ENCODE results near the gene TRIO.

TRIO gene

DNA sequence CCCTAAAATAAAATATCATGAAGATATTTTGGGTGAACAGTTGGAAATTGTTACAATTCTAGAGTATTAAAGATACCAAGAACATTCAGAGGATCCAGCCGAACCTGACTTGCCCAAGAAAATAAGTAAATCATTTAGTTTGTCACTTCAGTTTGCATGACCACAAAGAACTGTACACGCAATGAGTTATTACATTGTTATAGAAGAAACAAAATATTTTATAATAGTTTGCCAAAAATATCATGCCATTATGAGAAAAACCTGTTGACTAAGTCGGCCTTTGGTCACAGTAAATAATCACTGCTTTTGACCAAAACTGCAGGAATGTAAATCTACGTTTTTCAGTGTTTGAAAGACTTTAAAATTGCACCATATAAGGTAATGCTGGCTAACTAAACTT, 27.9 kb downstream of the TRIO start:
- no peak for DNase-seq

DNA sequence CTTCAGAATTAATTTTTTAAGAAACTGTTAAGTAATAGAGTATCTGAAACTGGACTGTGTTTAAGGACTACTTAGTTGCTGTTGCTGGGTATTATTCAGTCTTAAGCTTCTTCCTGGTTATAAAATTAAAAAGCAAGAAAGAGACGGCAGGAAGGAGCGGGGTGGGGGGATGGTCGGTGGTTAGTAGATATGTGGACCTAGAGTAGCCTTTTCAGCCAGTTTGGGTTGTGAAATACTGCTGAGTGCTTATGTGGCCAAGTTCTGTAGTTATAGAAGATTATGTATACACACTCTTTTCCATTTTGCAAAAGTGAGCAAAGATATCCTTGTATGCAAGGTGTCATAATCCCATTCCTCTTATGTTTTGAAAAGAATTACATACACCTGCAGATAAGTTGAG, 28.5 kb downstream of the TRIO start:
- peak; percentile 70 for DNase-seq

DNA sequence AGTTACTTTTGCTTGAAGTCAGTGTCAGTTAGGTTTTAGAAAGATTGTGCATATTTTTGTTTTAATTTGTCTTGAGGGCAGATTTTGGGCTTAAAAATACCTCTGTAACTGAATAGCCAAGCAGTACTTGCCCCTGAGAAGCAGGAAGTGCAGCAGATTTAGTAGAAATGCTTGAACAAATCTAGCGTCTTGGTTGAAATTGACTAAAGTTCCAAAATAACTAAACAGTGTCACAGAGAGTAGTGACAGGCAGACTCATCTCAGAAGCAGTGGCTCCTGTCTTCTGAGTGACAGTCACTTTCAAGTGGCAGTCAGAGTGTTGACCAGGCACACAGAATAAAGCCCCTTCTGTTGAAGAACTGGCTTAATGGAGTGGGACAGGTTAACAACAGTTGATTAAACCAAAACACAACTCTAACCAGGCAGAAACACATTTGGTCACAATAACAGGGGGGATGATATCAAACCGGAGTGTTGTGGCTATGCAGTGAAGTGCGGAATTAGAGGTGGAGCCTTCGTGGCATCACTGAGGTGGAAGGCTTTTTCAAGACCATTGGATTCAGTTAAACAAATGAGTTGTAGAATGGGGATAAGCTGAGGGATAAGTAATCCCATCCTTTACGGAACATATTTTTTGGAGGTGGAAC, 29.1 kb downstream of the TRIO start:
- no peak for DNase-seq

DNA sequence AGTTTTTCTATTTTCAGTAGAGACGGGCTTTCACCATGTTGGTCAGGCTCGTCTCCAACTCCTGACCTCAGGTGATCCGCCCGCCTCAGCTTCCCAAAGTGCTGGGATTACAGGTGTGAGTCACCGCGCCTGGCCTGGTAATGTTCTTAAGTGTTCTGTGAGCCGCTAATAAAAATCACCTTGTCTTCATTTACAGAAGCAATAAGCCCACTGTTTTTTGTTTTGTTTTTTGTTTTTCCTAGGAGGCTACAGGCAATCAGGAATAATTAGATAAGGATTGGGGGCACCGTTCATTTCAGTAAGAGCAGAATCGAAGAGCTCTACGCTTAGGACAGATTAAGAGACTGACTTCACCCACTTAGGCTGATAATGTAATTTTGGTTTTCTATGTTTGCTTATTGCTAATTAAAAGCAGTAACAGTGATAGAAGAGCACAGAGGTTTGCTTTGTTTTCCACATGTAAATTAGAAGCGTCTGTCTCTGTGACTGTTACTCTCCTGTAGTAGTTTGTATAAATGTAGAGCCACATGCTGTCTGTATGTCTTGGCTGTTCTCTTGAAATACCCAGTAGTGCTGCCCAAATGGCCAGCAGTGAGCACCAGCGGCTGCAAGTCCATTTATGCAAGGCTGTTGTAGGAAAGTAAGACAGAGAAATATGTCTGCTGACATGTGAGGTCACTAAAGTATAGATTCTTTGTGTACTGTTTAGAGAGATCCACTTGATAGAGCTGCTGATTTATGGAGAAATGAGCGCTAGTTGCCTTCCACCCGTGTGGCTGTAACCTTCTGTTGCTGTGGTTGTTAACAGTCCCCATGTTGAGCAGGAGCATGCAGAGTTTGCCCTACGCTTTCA, 30.5 kb downstream of the TRIO start:
- peak; percentile 55 for DNase-seq

DNA sequence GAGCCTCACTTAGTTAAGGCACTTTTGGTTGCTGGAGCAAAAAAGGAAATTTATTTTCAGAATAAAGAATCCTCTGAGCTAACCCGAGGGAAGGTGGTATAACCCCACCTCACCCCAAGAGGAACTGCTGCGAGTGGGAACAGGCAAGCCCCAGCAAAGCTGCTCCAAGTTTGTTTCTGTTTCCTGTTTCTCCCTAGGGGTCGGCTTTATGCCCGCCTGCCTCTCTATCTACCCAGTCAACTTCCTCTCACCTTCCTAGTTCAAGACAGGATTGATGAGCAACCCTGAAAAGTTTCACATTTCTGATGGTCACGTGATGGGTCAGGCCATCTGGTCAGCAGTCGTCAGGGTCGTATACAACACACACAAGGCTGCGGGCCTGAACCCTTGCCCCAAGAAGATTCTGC, 31.1 kb downstream of the TRIO start:
- peak; percentile 55 for DNase-seq

DNA sequence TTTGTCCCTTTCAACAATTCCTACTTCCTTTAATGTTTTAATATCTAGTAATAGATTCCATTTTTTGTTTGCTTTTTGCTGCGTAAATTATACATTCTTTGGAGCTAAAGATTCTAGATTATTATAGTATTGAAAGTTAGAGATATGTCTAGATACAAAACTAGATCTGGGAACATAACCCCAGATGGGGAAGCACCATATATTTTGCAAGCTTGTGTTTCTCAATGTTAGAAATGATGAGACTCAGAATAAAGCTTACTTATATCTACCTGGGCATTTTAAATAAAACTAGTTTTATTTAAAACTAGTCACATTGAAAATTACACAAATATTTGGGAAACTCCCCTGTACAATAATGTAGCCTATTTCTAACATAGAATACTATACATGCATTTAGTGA, 32.2 kb downstream of the TRIO start:
- DNase-seq, result no peak

DNA sequence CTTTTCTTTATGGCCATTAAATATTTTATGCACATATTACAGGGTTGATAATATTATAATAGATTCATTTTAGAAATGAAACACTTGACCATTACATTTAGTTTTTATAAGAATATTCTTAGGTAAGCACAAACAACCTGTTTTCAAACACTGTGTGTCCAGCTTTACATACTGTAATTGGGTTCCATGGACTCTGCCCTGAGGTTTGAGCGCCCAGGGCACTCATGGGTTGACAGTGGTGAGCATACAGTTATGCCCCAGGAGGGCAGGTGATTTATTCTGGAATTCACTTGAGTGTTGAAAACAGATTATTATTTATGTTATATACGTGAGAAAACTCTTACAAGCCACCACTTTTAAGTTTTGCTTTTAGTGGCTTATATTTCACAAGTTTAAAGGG, 33.7 kb downstream of the TRIO start:
- no peak for DNase-seq

DNA sequence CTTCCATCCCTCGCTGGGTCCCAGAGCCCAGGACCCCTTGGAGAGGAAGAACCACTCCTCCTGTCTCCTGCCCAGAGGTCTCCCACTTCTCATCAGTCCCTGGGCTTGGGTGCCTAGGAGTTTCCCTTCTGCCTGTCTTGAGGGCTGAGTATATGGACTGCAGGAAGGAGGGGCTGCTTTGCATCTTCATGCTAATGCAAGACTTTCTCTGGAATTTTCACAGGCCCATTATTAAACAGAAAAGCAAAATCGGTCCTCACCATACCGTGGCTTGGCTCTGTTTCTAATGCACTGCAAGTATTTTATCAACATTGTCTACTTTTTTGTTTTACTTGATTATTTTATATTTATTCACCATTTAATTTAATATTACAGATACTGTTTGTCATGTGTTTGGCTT, 34.5 kb downstream of the TRIO start:
- DNase-seq, result no peak

DNA sequence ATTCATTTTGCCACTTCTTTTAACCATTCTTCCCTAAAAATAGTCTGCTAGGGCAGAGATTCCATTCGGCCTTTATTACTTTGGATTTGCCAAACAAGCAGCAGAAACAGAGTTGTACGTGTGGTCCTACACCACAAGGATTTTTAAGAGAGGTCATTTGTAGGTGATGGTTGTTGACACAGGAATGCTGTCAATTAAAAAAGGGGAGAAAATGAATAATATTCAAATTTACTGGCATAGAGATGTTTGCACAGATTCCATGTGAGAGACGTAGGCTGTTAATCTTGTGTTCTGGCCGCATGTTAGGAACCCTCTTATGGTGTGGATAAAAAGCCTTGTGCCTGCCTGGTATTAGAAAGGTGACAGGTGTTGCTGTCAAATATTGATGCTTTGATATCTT, 34.9 kb downstream of the TRIO start:
- DNase-seq, result no peak

DNA sequence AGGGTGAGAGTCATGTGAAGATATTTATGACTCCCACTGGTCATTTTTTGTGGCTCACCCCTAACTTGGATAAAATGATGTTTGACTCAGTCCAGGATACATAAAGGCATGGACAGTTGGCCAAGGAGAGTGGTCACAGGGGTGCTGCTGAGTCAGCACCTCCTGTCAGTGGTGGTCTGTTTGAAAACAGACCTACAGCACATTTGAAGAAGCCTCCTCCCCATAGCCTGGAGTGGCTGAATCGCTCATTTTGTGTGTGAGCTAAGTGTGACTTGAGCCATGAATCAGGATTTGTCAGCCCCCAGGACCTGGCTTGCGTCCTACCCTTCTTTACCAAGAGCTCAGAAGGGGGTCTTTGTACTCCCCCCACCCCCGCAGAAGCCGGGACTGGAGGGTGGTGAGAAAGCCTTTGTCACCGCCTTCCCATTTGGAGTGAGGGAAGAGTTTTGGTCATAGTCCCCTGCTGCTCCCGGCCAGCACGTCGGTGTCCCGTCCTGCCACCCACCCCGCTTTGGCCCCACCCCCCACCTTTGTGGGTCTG, 35.6 kb downstream of the TRIO start:
- DNase-seq, result no peak

DNA sequence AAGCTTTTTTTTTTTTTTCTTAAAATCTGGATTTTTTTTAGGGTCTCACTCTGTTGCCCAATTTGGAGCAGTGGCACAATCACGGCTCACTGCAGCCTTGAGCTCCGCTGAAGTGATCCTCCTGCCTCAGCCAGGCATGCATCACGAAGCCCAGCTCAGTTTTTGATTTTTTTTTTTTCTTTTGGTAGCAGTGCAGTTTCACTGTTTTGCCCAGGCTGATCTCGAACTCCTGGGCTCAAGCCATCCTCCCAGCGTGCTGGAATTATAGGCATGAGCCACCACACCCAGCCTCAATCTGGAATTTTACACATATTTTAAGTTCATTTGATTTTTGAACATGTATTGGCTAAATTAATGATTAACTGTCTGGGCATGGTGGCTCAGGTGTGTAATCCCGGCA, 36.3 kb downstream of the TRIO start:
- DNase-seq, result no peak

DNA sequence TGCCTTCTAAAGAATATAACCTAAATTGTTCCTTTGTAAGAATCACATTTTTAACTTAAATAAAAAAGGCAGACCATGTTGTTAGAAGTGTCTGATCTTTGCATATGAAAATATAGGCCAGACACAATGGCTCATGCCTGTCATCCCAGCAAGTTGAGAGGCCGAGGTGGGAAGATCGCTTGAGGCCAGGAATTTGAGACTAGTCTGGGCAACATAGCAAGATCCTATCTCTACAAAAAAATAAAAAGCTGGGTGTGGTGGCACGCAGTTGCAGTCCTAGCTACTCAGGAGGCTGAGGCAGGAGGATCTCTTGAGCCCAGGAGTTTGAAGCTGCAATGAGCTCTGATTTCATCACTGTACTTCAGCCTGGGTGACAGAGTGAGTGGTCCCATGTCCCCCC, 37.3 kb downstream of the TRIO start:
- no peak for DNase-seq

DNA sequence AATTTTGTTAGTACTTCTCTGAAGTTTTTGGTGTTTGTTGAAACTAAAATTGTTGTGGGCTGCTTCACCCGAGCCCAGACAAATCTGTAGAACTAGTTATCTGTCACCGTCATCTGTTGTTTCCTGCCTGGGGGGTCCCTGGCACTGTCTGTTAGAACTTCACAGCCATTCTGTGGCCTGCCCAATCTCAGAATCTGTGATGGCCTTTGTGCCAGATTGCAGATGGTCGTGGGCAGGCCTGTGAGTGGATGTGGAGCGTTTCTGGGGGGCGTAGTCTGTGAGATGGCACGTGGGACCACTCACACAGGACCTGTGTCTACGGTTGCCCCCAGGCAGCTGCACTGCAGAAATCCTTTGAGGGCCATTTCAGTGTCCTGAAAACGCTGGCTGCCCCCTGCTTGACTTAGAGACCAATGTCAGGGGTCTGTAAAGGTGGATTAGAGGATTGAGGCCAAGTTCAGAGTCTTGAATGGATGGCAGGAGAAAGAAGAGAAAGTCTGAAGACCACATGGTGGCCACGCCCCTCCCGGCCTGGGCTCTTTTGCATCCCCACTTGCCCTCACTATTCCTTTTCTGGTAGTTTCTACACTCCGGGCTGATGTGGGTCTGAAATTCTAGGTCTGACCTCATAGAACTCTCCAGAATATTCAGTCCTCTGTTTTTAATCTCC, 38.3 kb downstream of the TRIO start:
- no peak for DNase-seq

DNA sequence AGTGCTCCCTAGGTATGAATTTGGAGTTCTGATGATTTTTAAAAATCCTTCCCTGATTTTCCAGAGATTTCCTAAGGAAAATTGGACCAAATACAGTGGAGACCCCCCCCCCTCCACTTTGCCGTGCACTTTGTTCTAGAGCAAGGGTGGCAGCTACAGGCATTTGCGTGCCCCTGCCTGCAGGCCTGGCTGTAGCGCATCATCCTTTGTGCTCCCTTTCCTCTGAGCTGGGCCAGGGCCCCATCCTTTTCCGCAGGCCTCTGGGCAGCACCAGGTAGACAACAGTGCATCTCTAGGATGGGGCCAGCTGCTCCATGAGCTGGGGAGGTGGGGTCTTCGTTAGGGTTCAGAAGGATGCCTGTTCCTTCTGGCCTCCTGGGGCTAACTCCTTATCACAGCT, 39.6 kb downstream of the TRIO start:
- DNase-seq, result no peak

DNA sequence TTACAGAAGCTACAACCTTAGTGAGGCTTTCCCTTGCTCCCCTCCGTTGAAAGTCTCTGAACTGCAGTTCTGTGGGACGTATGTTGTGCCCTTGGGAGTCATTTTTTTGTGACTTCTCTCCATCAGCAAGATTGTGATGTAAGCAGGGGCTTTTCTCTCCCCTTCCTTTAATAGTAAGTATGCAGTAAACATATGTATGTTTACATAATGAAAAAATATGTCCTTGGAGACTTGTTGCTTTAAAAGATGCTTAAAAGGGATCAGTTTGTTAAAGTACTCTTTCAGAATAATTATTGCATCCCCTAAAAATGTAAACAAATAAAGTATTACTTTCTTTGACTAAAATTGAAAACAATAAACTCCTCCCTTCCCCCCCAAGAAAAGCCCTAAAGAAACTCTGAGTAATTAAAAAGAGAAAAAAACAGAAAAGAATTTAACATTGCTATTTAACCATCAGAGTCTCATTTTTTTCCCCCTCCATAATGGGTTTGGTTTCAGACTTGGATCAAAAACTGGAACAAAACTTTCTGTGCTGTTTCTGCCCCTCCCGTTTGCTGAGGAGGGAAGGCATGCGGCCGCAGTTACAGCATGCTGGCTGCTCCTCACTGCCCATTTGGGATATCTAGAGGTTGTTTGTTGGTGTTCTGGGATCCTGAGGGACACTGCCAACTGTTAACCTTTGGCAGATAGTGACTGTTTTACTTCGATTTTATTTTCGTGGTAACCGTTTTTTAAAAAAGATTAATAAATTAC, 40.2 kb downstream of the TRIO start:
- no peak for DNase-seq

DNA sequence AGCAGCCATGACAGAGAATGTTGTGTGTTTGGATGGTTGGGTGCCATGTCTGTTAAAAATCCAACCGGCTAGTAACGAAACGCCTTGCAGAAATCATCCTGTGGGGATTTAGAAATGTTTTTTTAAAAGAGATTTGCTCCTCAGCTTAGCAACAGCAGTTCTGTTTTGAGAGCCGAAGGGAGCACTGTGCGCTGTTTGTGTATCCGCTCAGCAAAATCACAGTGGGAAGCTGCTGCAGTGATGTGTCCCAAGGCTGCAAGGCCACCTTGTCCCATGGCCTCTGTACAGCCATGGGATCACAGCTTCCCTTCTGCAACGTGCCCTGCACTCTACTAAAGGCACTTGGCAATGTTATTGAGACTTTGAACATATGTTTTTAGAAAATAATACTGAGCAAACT, 40.9 kb downstream of the TRIO start:
- no peak for DNase-seq

DNA sequence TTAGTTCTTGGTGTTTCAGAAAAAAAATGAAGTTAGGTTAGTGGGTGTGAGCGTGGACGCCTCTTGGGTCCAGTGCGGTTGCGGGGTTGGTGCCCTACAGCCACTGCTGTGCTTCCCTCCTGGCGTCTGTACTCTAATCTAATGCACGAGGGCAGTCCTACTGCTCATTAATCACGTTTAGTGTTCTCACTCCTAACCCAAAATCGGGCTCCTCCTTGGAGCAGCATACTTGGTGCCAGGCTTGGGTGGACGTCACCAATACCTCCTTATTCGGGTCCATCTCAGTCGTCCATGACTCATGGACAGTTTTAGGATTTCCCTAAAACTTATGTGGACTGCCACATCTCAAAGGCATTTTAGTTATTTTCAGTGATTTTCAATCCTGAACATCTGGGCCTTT, 41.6 kb downstream of the TRIO start:
- DNase-seq, result no peak

DNA sequence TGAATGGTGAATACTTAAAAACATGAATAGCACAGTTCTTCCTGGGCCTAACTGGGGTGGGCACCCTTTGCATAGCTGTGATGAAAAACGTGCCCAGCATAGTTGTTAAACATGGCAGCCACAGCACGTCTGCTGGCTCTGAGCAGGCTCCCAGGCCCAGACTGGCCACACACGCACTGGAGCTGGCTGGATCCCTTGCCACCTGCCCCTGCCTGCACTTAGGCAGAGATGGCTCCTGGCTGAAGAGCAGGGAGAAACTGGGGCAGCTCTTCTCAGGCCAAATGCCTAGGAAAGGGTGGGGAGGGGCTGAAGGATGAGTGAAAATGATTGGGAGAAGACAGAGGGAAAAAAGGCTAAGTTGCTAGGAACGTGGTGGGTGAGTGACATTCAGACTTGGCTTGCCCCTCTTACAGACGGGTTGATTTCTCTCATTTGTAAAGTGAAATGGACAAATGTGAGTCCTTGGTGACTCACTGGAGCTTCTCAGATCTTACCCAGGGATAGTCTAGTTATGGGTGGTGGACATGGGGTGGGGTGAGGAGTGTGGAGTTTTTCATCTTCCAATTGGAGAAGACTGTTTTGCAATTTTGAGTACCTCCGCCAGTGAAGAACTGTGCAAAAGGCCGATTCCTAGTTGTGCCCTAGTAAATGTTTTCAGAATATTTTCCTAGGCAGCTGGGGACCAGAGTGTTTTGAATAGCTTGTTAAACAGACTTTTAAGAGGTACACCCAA, 42.4 kb downstream of the TRIO start:
- DNase-seq, result no peak

DNA sequence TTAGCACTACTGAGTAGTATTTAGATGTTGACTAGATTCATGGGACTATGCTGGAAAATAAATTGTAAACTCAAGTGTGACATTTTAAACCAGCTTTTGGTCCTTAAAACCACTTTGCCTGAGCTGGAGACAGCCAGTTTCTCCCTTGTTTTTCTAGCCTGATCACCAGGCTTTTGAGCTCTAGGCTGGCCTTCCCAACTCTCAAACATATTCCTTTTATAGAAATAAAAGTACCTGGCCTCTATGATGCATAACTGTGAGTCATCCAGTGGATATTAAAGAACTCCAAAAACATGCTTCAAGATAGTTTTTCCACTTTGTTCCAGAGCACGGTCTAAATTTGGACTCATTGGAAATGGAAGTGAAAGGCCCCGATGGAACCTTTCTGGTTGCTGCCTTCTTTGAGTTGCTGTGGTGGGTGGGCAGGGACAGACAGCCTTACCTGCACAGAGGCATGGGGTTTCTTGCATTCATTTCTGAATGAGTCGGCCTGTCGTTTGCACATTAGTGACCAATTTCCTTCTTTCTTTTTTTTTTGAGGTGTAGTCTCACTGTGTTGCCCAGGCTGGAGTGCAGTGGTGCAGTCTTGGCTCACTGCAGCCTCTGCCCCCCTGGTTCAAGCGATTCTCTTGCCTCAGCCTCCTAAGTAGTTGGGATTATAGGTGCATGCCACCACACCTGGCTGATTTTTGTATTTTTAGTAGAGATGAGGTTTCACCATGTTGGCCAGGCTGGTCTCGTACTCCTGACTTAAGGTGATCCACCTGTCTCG, 43.1 kb downstream of the TRIO start:
- no peak for DNase-seq

DNA sequence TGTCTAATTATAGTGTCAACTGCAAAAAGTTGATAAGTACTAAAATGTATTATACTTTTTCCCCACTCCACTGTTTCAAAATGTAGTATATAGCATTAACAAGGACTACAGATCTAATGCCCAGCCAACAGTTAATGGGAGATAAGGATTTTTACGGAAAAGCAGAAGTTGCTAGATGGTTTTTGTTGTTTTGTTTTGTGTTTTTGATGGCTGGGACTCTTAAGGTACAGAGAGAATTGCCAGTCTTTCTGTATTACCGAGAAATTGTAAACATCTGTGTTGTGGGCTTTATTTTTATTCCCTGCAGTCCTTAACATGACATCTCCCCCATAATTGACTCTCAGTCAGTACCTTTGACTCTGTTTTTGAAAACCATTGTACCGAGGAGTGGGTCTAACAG, 44.0 kb downstream of the TRIO start:
- no peak for DNase-seq

DNA sequence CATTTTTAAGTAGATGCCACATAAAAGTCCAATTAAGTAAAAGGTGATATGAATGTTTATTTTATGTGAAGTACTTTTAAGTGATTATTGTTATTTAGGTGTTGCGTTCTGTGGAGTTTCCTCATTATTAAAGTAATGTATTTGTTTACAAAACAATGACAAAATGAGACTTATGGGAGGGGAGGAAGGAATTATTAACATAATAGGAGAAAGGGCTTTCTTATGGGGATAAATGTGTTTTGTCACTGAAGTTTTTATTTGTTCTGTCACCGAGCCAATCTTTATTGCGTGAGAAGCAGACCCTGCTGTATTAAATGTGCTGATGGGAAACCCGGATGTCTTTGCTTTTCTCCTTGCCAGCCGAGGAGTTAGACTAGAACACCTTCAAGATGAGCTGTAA, 44.5 kb downstream of the TRIO start:
- no peak for DNase-seq

DNA sequence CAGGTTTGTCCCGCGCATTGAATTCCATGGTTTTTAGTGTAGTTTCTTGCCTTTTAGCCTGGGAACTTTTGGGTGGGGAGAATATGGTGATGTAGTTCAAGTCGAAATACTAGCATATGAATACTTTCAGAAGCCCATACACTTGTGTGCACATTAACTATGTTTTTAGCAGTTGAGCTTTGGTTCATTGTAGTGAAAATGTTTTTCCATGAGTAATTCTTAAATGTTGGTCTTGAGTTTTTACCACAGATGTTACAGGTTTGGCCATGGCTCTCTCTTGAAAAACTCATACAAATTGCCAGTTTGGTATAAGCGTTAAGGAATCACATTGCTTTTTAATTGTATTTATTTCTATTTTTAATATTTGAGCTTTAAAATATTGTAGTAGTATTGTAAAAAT, 45.6 kb downstream of the TRIO start:
- no peak for DNase-seq

All from KG1 (cell line).